B cell (primary cell): ENCODE results near the gene UBE2L5.

Experiments
- CTCF ChIP-seq: fragments of 200-600 bp; IDR thresholded peaks from one replicate; pipeline ENCODE4 v1.8.0; 2022; ENCODE audit warnings: antibody characterized with exemption, mild to moderate bottlenecking
- EZH2 ChIP-seq: IDR thresholded peaks from 2 replicates; pipeline ENCODE4 v1.6.1; 2012; ENCODE audit warnings: borderline replicate concordance, low read depth, mild to moderate bottlenecking, moderate library complexity, low read length; ENCODE audit not compliant: insufficient read depth, poor library complexity, severe bottlenecking

- no peak for TF ChIP-seq CTCF
- TF ChIP-seq EZH2, result no peak
Observed at GRCh38 chr13:30446126-30446500, 23.8 kb downstream of the UBE2L5 start.
